Inflammatory macrophage treated with lipopolysaccharide for 4 hours (primary cell): ENCODE measurements around the gene PDIA5.
"Not testable (repeated sequence)": the region's sequence is repeated elsewhere in the genome, so short reads cannot be mapped to it uniquely, and the experiment has no call there.

Experiments
- DNase-seq: peaks from one replicate; pipeline ENCODE4 v3.0.0-alpha.2; 2020

Gene PDIA5

DNA sequence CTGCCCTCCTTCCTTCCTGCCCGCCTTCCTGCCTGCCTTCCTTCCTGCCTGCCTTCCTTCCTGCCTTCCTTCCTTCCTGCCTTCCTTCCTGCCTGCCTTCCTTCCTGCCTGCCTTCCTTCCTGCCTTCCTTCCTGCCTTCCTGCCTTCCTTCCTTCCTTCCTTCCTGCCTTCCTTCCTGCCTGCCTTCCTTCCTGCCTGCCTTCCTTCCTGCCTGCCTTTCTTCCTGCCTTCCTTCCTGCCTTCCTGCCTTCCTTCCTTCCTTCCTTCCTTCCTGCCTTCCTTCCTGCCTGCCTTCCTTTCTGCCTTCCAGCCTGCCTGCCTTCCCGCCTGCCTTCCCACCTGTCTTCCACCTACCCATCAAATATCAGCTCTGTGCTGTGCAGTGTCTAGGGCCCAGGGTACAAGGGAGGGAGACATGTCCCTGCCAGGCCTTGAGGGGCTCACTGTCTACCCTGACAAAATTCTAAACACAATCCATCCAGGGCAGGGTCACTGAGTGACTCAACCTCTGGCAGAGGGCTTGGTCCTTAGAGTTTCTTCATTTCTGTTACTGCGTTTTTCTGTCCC, 85.1 kb downstream of the PDIA5 start:
- not testable (repeated sequence) for DNase-seq

GRCh38 chr3:123152687-123153086, 85.9 kb downstream of the PDIA5 start:
- DNase-seq = peak; percentile 61

DNA sequence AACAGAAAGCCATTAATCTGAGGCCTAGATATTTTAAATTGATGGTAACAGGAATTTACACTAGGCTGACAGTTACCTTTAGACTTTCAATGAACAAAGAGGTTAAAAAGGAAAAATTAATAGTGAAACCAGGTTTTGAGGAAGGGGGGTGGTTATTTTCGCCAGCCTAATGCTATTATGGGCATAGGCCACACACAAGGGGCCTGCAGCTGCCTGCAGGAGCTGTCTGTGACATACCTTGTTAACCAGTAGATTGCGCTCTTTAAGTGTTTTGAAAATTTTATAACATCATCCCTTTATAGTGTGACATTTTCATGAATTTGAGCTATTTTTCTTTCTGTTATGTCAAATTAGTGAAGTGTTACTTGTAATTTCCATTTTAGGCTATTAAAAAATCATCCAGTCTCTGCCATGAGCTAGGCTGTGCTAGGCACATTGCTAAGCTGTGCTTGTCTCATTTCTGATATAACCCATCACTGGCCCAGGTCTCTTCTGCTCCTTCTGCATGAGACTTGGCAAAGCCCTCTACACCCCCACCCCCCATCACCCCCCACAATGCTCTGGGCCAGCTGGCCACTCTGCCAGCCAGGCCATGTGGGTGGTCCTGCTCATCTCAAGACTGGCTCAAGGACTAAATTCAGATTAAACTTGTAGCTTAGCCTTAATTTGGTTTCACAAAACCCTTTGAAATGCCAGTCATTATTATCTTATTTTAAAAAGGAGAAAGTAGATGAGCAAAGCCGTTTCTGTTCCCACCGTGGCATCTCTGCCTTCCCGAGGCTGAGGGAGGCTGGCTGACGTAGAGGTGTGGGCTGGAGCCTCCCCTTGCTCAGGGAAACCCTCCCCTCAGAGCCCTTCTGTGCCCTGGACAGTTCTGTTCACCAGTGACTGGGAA, 86.5 kb downstream of the PDIA5 start:
- DNase-seq = peak; percentile 29

- DNase-seq = peak; percentile 56
These were observed 87.5 kb downstream of the PDIA5 start for GRCh38 chr3:123154020-123154985.

GRCh38 chr3:123155471-123156011, 88.7 kb downstream of the PDIA5 start:
- DNase-seq = no peak

GRCh38 chr3:123156276-123156995, 89.6 kb downstream of the PDIA5 start:
- no peak for DNase-seq

- DNase-seq = no peak
These were observed 90.4 kb downstream of the PDIA5 start for GRCh38 chr3:123157209-123157597.

- no peak for DNase-seq
These were observed 90.9 kb downstream of the PDIA5 start for GRCh38 chr3:123157598-123158287.

DNA sequence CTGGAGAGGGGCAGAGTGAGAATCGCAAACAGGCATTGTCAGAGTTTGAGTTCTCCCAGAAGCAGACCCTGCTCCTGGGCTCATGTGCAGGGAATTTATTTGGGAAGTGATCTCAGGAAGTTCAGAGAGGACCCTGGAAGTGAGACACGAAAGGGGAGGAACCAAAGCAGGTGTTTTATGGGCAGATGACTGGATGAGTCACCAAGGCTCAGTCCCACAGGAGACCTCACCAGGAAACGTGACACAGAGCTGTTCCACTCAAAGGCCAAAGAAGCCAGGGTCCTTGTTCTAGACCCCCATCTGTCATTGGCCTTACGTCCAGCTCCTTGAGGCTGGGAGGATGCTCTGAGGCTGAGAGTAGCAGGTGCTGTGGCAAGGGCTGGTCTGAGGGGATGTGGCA, 91.5 kb downstream of the PDIA5 start:
- no peak for DNase-seq

DNA sequence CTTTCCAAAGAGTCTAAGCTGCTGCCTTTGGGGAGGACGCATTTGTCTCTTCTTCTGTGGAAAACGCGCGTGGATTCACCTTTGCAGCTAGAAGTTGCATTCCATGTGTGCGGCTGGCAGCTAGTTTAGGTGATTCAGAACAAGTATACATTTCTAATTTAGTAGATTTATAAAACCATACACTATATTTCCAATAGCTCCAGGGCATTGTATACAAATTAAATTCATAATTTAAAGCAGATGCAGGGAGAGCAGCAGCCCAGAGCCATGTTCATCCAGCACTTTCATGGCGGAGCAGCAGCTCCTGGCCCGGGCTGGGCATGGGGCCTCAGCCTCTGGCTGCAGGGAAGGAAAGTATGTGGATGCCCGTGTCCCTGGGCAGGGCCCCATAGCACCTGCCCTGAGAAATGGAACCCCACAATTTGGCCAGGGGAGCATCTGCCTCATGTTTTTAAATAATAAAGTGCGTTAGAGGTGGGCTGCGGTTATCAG, 92.1 kb downstream of the PDIA5 start:
- DNase-seq = no peak

DNA sequence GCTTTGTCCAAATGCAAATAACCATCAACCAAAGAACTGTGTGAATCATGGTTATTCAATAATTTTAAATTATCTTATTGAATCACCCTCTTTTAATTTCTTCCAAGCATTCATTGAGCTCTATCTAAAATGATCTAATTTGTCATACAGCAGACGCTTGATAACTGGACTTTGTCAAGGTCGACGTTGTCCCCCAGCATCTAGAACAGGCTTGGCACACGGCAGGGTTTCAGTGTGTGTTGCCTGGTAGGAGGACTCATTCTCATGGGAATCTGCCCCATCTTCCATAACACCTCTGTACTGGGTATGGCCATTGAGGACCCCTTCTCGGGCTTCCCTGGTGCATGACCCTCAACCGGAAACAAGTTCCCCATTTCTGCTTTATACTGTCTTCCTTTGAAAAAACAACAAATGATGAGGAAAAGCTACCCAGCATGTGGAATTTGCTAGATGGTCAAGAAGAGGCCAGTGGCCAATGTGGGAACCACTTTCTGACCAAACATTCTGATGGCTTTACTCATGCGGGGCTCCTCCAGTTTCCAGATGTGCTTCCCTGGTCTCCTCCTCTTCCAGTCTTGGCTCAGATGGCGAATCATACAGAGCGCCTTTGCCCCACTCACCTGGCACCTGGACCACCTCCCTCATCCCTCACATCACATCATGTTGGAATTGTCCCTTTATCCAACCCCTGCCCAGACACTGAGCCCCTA, 93.3 kb downstream of the PDIA5 start:
- DNase-seq = no peak

- DNase-seq = no peak
These were observed 94.3 kb downstream of the PDIA5 start for GRCh38 chr3:123161167-123161566.

GRCh38 chr3:123163141-123163540, 96.3 kb downstream of the PDIA5 start:
- no peak for DNase-seq

DNA sequence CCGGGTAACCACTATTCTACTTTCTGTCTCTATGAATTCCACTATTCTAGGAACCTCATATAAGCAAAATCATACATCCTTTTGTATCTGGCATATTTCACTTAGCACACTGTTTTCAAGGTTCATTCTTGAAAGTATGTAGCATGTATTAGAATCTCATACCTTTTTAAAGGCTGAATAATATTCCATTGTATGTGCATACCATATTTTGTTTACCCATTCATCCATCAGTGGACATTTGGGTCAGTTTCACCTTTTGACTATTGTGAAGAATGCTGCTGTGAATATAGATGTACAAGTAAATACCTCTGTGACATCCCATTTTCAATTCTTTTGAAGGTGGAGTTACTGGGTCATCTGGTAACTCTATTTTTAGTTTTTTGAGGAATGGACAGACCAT, 98.3 kb downstream of the PDIA5 start:
- DNase-seq = no peak

DNA sequence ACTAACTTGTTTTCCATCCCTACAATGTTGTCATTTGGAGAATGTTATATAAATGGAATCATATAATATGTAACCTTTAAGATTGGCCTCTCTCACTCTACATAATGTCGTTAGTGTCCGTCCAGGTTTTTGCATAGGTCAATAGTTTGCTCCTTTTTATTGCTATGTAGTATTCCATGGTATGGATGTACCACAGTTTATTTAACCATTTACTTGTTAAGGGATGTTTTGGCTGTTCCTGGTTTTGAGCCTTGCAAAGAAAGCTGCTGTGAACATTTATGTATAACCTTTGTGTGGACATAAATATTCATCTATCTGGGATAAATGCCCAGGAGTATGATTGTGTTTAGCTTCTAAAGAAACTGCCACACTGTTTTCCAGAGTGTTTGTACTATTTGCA, 100.9 kb downstream of the PDIA5 start:
- DNase-seq = no peak

GRCh38 chr3:123168122-123168521, 101.3 kb downstream of the PDIA5 start:
- DNase-seq = no peak

DNA sequence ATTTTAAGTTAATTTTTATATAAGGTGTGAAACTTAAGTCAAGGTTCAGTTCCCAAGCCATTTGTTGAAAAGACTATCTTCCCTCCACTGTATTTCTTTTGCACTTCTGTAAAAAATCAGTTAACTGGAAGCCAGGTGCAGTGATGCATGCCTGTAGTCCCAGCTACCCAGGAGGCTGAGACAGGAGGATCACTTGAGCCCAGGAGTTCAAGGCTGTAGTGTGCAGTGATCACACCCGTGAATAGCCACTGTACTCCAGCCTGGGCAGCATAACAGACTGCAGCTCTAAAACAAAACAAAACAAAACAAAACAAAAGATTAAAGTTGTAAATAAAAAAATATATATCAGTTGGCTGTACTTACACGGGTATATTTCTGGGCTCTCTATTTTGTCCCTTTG, 101.8 kb downstream of the PDIA5 start:
- DNase-seq = no peak

- no peak for DNase-seq
These were observed 102.7 kb downstream of the PDIA5 start for GRCh38 chr3:123169492-123169929.

DNA sequence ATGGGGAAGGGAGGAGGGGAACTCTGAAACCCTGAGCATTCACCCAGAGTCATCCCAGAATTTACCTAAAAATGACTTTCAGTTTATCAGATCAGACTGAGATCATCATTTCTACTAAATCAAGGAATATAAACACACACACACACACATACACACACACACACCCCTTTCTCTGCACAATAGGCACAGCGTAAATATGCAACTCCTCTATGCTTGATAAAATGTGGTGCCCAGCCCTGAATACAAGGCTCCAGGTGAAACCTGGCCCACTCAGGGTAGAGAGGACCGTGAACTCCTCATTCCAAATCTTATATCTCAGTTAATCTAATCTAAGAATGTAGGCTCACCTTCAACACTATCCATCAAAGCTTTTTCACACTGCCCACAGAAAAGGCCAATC, 103.1 kb downstream of the PDIA5 start:
- DNase-seq = no peak

GRCh38 chr3:123180791-123181190, 114.0 kb downstream of the PDIA5 start:
- DNase-seq = no peak

DNA sequence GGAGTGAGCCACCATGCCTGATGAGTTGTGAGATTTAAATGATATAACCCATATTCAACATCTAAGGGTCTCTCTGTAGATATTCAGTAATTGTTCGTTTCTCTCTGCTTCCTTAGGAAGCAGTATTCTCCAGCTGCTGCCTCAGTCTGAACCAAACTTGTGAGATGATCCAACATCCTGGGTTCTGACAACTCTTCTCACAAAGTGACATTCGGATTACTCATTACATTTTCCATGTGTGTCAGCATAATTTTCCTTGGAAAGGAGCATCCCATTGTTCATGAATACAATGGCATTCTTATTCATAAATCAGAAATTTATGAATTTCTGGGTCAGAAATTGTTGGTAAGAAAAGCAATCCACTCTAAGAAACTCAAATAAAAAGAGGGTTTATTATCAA, 119.9 kb downstream of the PDIA5 start:
- no peak for DNase-seq
